GM12892 (cell line): ENCODE results near the gene RER1.

Experiments used
- POLR2A ChIP-seq: IDR thresholded peaks from 2 replicates; pipeline ENCODE4 v1.6.1; 2011; ENCODE audit warnings: low read depth, low read length, control low read depth
- POLR2AphosphoS5 ChIP-seq: IDR thresholded peaks from 2 replicates; pipeline ENCODE4 v1.6.1; 2011; ENCODE audit warnings: low read depth, low read length, control low read depth

- TF ChIP-seq POLR2AphosphoS5 (no peak), POLR2A (no peak)
These were observed 4.8 kb downstream of the RER1 start for GRCh38 chr1:2396476-2396875.
